Measurements from ENCODE around the gene CCT4.

DNA sequence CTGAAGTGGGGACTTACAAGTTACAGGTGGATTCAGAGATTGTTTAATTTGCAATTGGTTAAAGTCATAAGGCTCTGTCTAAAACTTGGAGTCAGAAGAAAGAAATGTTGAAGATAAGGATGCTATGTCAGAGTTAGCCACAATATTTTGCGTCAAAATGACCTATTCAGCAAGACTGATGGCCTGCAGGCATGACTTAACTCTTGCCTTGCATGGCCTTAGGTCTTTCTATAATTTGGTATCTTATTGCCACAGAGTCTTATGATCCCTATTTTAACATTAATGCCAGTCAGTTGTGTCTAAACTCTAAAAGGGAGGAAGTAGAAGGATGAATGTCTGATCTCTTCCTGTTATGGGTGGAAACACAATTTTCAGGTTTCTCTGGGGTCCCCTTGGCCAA is 11.8 kb upstream of the CCT4 start:
- TF ChIP-seq, protein P1, sequence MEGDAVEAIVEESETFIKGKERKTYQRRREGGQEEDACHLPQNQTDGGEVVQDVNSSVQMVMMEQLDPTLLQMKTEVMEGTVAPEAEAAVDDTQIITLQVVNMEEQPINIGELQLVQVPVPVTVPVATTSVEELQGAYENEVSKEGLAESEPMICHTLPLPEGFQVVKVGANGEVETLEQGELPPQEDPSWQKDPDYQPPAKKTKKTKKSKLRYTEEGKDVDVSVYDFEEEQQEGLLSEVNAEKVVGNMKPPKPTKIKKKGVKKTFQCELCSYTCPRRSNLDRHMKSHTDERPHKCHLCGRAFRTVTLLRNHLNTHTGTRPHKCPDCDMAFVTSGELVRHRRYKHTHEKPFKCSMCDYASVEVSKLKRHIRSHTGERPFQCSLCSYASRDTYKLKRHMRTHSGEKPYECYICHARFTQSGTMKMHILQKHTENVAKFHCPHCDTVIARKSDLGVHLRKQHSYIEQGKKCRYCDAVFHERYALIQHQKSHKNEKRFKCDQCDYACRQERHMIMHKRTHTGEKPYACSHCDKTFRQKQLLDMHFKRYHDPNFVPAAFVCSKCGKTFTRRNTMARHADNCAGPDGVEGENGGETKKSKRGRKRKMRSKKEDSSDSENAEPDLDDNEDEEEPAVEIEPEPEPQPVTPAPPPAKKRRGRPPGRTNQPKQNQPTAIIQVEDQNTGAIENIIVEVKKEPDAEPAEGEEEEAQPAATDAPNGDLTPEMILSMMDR (IDR thresholded peaks at IDR 0.05) = no peak
- no peak for TF ChIP-seq POLR2A (IDR thresholded peaks at IDR 0.05)
